Transverse colon (tissue), 4 donors: ENCODE measurements around the gene RNF225. TPM values are rescaled to one million over a fixed set of nuclear protein-coding genes. Genes with fewer than 3 reads are reported as not detected.
A peak's percentile ranks its signal among the peaks of the same experiment; 100 is the strongest.

Experiments used
- DNase-seq: peaks from one replicate; pipeline ENCODE4 v3.0.0-alpha.2; 2019
- H3K27ac ChIP-seq, 4 donors: fragments of 200-600 bp; sonication (generic); 2 replicates each; pipeline ENCODE4 v1.5.1; 2016 to 2018; ENCODE audit warnings: inconsistent platforms in 4 of 4
- H3K27me3 ChIP-seq: fragments of 200-600 bp; sonication (generic); 2 replicates; pipeline ENCODE4 v1.5.1; 2017; ENCODE audit warnings: inconsistent platforms
- H3K36me3 ChIP-seq, 4 donors: fragments of 200-600 bp; sonication (generic); 2 replicates each; pipeline ENCODE4 v1.5.1; 2017 to 2019; ENCODE audit warnings: inconsistent platforms in 4 of 4
- H3K4me1 ChIP-seq, 4 donors: fragments of 200-600 bp; sonication (generic); 2 replicates each; pipeline ENCODE4 v1.5.1; 2017 to 2020; ENCODE audit warnings: inconsistent platforms in 4 of 4
- H3K4me3 ChIP-seq, 4 donors: fragments of 200-600 bp; sonication (generic); 1 replicate in 1 of 4; 2 replicates in 3 of 4; pipeline versions ENCODE4 v1.5.1 to v1.6.1; 2017 to 2019; ENCODE audit warnings: inconsistent platforms in 4 of 4
- H3K9me3 ChIP-seq, 2 donors: fragments of 200-600 bp; sonication (generic); 2 replicates each; pipeline ENCODE4 v1.5.1; 2017 to 2019; ENCODE audit warnings: inconsistent platforms in 2 of 2
- CTCF ChIP-seq, 5 experiments: fragments of 200-600 bp in 3 of 5; fragments of 450-650 bp in 2 of 5; sonication (generic) in 3 of 5; IDR thresholded peaks; 1 replicate in 2 of 5; 2 replicates in 3 of 5; pipeline ENCODE4 v1.5.1; 2016 to 2017; ENCODE audit warnings: antibody characterized with exemption in 5 of 5, inconsistent platforms in 3 of 5, mild to moderate bottlenecking in 2 of 5, moderate library complexity in 1 of 5
- EP300 ChIP-seq: sonication (generic); formaldehyde crosslinking; IDR thresholded peaks from one replicate; pipeline ENCODE4 v1.6.1; 2017; ENCODE audit warnings: antibody characterized with exemption, low read depth
- POLR2A ChIP-seq: fragments of 450-650 bp; IDR thresholded peaks from one replicate; pipeline ENCODE4 v1.6.1; 2016; ENCODE audit warnings: antibody characterized with exemption, mild to moderate bottlenecking, moderate library complexity
- POLR2AphosphoS5 ChIP-seq, 3 donors: sonication (generic); formaldehyde crosslinking; IDR thresholded peaks; one replicate each; pipeline ENCODE4 v1.6.1; 2016; ENCODE audit warnings: antibody characterized with exemption in 3 of 3
- WGBS, 2 donors: methylation state at CpG; one replicate each; pipeline ENCODE4 v1.1.5; 2018; ENCODE audit warnings: low coverage in 1 of 2; 5-methylcytosine and 5-hydroxymethylcytosine counted together
- in situ Hi-C, 4 donors: fragments of 200-750 bp; cut with MboI; loops; one replicate each; pipeline versions ENCODE4 v1.15.0 to v1.15.1; 2017; ENCODE audit warnings: low sequenced_read_pairs in 3 of 4, low pct_ligation_motif_present in 1 of 4, low pct_unique_long_range_greater_than_20kb in 1 of 4
- intact Hi-C: fragments of 100-400 bp; cut with DNase I; formaldehyde crosslinking; loops from one replicate; pipeline ENCODE4 v1.15.1; 2023; ENCODE audit warnings: low total_unique reads
- total RNA-seq, 4 donors: library from RNA; depleted of rRNA; stranded (reverse); fragments of >200 nt; gene quantifications; one replicate each; pipeline ENCODE4 v1.1.0, GENCODE V29; 2016

The RNF225 gene
- total RNA-seq, 4 donors from 2014 or later, result not detected

- no peaks in the 10 kb centered on the region for H3K27me3 ChIP-seq
- peak within 1 kb of the TSS; percentile 46 to 80 (median 68) for H3K4me3 ChIP-seq
- peak; percentile 96 for DNase-seq
- 0 to 1% methylated on average over 8 to 45 of the region's 64 CpGs for WGBS, 2 donors
- H3K4me1 ChIP-seq, result peaks cover 17 to 42% (median 25%) of the 10 kb centered on the region in 4 donors
- in situ Hi-C loops (no loop called here), intact Hi-C loops (loop anchor here (2.0 kb wide), 1 partner anchor 14 kb away; no protein-coding TSS in a partner anchor)
- peak within 1 kb of the TSS; percentile 99 for H3K27ac ChIP-seq
- peaks cover 0 to 16% (median 3%) of the 10 kb centered on the region in 4 donors for H3K36me3 ChIP-seq
- H3K9me3 ChIP-seq, result no peaks in the 10 kb centered on the region
- TF ChIP-seq CTCF (IDR thresholded peaks at IDR 0.05) (peak in 1 of 5 experiments; percentile 27), EP300 (no peak), POLR2AphosphoS5 (IDR thresholded peaks at IDR 0.05) (peak; percentile 66 to 91 (median 87)), POLR2A (peak; percentile 81)
These were observed 8.7 kb upstream of the RNF225 start, which contains the start of gene RPS5 for GRCh38 chr19:58386576-58387337. Gene RPS5, plus strand, starts transcription at chr19:58387269. Its CDS starts 869 bp downstream, at chr19:58388138.

- Histone ChIP-seq H3K36me3 (peaks cover 0 to 23% (median 3%) of the 10 kb centered on the region in 4 donors), H3K4me1 (peaks cover 17 to 35% (median 22%) of the 10 kb centered on the region in 4 donors), H3K27me3 (no peaks in the 10 kb centered on the region), H3K27ac (peak overlapping the region; percentile 99), H3K9me3 (no peaks in the 10 kb centered on the region), H3K4me3 (peak overlapping the region; percentile 43 to 80 (median 68))
- DNase-seq, result no peak
- intact Hi-C loops (loop anchor here (2.0 kb wide), 1 partner anchor 13 kb away; no protein-coding TSS in a partner anchor), in situ Hi-C loops (no loop called here)
- TF ChIP-seq POLR2A (no peak), CTCF (IDR thresholded peaks at IDR 0.05) (no peak), POLR2AphosphoS5 (IDR thresholded peaks at IDR 0.05) (no peak), EP300 (no peak)
- 8% methylated on average over 38 of the region's 39 CpGs; no CpG with 5 or more reads in 1 of the 2 donors for WGBS, 2 donors
These were observed 7.9 kb upstream of the RNF225 start for GRCh38 chr19:58387338-58388174.

- no peak for DNase-seq
- WGBS, 2 donors, result 75 to 83% methylated on average over 1 to 3 of the region's 3 CpGs
- Histone ChIP-seq H3K27ac (no peak overlapping the region), H3K4me3 (peak overlapping the region in 2 of 4 donors; percentile 64 to 80), H3K4me1 (peaks cover 17 to 35% (median 22%) of the 10 kb centered on the region in 4 donors), H3K36me3 (peaks cover 0 to 29% (median 5%) of the 10 kb centered on the region in 4 donors), H3K27me3 (no peaks in the 10 kb centered on the region), H3K9me3 (no peaks in the 10 kb centered on the region)
- in situ Hi-C loops (no loop called here), intact Hi-C loops (no loop called here)
- TF ChIP-seq POLR2A (no peak), EP300 (no peak), POLR2AphosphoS5 (IDR thresholded peaks at IDR 0.05) (no peak), CTCF (IDR thresholded peaks at IDR 0.05) (no peak)
These were observed 7.3 kb upstream of the RNF225 start for GRCh38 chr19:58388175-58388526.
